Kidney epithelial cell (primary cell): Measurements from ENCODE around the gene ALG12. TPM values are rescaled to one million over a fixed set of nuclear protein-coding genes. Genes with fewer than 3 reads are reported as not detected.

Experiments used
- DNase-seq: peaks from one replicate; pipeline ENCODE4 v3.0.0-alpha.2; 2010; ENCODE audit warnings: low read depth
- H3K27me3 ChIP-seq: 2 replicates; pipeline ENCODE4 v1.6.0; 2011; ENCODE audit warnings: low read length; ENCODE audit not compliant: control insufficient read depth, insufficient read depth
- H3K36me3 ChIP-seq: 2 replicates; pipeline ENCODE4 v1.5.1; 2011; ENCODE audit warnings: low read length; ENCODE audit not compliant: control insufficient read depth, insufficient read depth
- H3K4me3 ChIP-seq: 2 replicates; pipeline ENCODE4 v1.5.1; 2011; ENCODE audit warnings: low read depth, mild to moderate bottlenecking, control low read depth, low read length
- total RNA-seq: library from RNA; depleted of rRNA; stranded (reverse); fragments of >200 nt; gene quantifications from 2 replicates; pipeline ENCODE4 v1.2.3, GENCODE V29; 2015
- TF ChIP-seq, protein P1 (sequence below): IDR thresholded peaks from 2 replicates; pipeline ENCODE4 v1.5.1; 2011; ENCODE audit warnings: mild to moderate bottlenecking, moderate library complexity, low read length, control low read depth, inconsistent platforms; ENCODE audit not compliant: insufficient read depth, poor library complexity, severe bottlenecking

Gene ALG12
- total RNA-seq, 1 donor from 2014 or later = 24.3 TPM

- Histone ChIP-seq H3K27me3 (peaks cover 12% of the 10 kb centered on the region), H3K4me3 (no peak overlapping the region), H3K36me3 (no peaks in the 10 kb centered on the region)
- DNase-seq = no peak
- TF ChIP-seq, protein P1, sequence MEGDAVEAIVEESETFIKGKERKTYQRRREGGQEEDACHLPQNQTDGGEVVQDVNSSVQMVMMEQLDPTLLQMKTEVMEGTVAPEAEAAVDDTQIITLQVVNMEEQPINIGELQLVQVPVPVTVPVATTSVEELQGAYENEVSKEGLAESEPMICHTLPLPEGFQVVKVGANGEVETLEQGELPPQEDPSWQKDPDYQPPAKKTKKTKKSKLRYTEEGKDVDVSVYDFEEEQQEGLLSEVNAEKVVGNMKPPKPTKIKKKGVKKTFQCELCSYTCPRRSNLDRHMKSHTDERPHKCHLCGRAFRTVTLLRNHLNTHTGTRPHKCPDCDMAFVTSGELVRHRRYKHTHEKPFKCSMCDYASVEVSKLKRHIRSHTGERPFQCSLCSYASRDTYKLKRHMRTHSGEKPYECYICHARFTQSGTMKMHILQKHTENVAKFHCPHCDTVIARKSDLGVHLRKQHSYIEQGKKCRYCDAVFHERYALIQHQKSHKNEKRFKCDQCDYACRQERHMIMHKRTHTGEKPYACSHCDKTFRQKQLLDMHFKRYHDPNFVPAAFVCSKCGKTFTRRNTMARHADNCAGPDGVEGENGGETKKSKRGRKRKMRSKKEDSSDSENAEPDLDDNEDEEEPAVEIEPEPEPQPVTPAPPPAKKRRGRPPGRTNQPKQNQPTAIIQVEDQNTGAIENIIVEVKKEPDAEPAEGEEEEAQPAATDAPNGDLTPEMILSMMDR = no peak
Measured at GRCh38 chr22:49928555-49929210, 10.4 kb upstream of the ALG12 start.

DNA sequence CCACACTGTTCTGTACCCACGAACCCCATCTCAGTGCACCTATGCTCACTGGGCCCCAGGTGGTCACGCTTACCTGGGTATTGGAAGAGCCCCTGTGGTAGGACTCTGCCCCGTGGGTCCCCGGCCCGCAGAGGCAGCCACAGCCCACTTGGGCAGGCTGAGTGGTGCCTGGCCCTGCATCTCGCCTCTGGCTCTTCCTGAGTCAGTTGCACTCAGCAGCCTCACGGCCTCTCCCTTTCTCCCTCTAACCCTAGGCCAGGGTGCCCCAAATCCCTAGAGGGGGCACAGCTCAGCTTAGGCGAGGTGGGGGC, 9.9 kb upstream of the ALG12 start:
- TF ChIP-seq, protein P1 = no peak

GRCh38 chr22:49927483-49928184, 9.4 kb upstream of the ALG12 start:
- no peak for DNase-seq
- peaks cover 12% of the 10 kb centered on the region for H3K27me3 ChIP-seq
- TF ChIP-seq, protein P1 = no peak

More for the DNA sequence above, 9.9 kb upstream of the ALG12 start:
- no peak overlapping the region for H3K4me3 ChIP-seq
- peaks cover 12% of the 10 kb centered on the region for H3K27me3 ChIP-seq
- DNase-seq = no peak
- H3K36me3 ChIP-seq = no peaks in the 10 kb centered on the region

DNA sequence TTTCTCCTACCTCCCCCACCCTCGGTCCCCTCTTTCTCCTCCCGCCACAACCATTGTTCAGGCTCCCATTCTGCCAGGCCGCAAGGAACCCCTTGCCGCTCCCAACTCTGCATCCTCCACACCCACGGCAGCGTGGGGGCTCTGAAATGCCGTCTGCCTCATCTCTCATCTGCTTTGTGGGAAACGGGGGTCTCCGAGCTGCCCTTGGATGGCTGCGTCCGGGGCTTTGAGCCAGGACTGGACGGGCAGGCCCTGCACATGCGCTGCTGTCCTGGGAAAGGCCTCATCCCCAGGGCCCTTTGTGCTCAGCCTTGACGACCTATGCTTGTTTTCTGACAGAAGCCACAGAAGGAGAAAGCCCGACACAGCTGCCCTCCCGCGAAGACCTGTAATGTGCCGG, 8.7 kb upstream of the ALG12 start:
- TF ChIP-seq, protein P1 = no peak
- H3K27me3 ChIP-seq = peaks cover 12% of the 10 kb centered on the region
- no peak for DNase-seq
- H3K4me3 ChIP-seq = no peak overlapping the region
- H3K36me3 ChIP-seq = no peaks in the 10 kb centered on the region

More at GRCh38 chr22:49927483-49928184, 9.4 kb upstream of the ALG12 start:
- Histone ChIP-seq H3K36me3 (no peaks in the 10 kb centered on the region), H3K4me3 (no peak overlapping the region)

DNA sequence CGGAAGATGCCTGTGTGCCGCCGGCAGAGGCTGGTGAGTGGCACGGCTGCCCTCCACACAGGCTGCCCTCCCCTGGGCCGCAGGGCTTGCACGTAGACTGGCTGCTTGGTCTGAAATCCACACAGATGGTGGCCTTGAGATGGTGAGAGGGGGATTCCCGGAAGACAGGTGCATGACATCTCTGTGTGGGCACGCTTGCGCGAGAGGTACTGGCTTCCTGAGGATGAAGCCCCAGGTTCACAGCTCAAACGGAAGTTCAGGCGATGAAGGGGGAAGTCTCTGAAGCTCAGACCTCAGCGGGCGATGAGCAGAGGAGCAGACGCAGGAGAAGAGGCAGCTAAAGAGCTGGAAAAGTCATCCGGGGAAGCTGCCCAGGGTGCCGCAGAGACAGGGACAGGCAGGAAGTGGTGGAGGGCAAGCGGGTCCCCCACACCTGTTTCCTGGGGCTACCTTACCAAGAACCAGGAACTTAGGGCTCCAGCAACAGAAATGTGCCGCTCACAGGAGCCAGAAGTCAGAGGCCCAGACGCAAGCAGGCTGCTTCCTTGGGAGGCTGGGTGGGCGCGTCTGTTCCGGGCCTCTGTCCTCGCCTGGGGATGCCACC, 7.4 kb upstream of the ALG12 start:
- no peak for DNase-seq

More for the DNA sequence above, 7.4 kb upstream of the ALG12 start:
- TF ChIP-seq, protein P1 = no peak
- no peak overlapping the region for H3K4me3 ChIP-seq
- H3K27me3 ChIP-seq = peaks cover 12% of the 10 kb centered on the region
- H3K36me3 ChIP-seq = no peaks in the 10 kb centered on the region
